IMR-90 (cell line): ENCODE results near the gene HSD3B2. TPM values are rescaled to one million over a fixed set of nuclear protein-coding genes. Genes with fewer than 3 reads are reported as not detected.

Experiments used
- ATAC-seq: fragments of 200-7000 bp; cut with Tn5 transposase; 2 replicates; pipeline ENCODE4 v1.9.1; 2020; ENCODE audit warnings: low read depth, mild to moderate bottlenecking, moderate library complexity
- BruUV-seq: library from RNA; stranded (reverse); fragments of 400-500 nt; replicated peaks from 2 replicates; lab custom pipeline; 2021; lab: Mats Ljungman, UMichigan
- CTCF ChIA-PET: fragments of 300-600 bp; formaldehyde crosslinking; extraction: SDS; loops from one replicate; lab custom pipeline; 2021; ENCODE audit warnings: antibody characterized with exemption; lab: Yijun Ruan, JAX
- POLR2A ChIA-PET: fragments of 300-600 bp; sonication (Branson Sonifier 250); formaldehyde crosslinking; loops from one replicate; lab custom pipeline; 2022; ENCODE audit warnings: antibody characterized with exemption; ENCODE audit not compliant: unreplicated experiment; lab: Charles Lee
- DNase-seq: peaks from one replicate; pipeline ENCODE4 v3.0.0; 2013
- H2AFZ ChIP-seq: replicated peaks from 2 replicates; pipeline ENCODE3; 2013; ENCODE audit warnings: low read length, mild to moderate bottlenecking; ENCODE audit not compliant: poor library complexity
- H2AK5ac ChIP-seq: 2 replicates; pipeline ENCODE4 v1.6.1; 2013; ENCODE audit warnings: low read depth, low read length, inconsistent platforms
- H2AK9ac ChIP-seq: replicated peaks from 2 replicates; pipeline ENCODE3; 2013; ENCODE audit warnings: mild to moderate bottlenecking, low read depth, low read length, moderate library complexity; ENCODE audit not compliant: poor library complexity
- H2BK120ac ChIP-seq: 2 replicates; pipeline ENCODE4 v1.6.1; 2013; ENCODE audit warnings: low read depth, low read length, inconsistent platforms
- H2BK15ac ChIP-seq: 3 replicates; pipeline ENCODE4 v1.6.1; 2013; ENCODE audit warnings: low read depth, low read length, inconsistent platforms
- H2BK20ac ChIP-seq: 2 replicates; pipeline ENCODE4 v1.6.1; 2013; ENCODE audit warnings: low read depth, mild to moderate bottlenecking, inconsistent platforms, low read length, moderate library complexity
- H2BK5ac ChIP-seq: 2 replicates; pipeline ENCODE4 v1.6.1; 2013; ENCODE audit warnings: mild to moderate bottlenecking, low read depth, low read length, inconsistent platforms; ENCODE audit not compliant: poor library complexity, severe bottlenecking
- H3K14ac ChIP-seq: replicated peaks from 2 replicates; pipeline ENCODE4 v1.6.1; 2013; ENCODE audit warnings: low read depth, low read length, inconsistent platforms
- H3K18ac ChIP-seq: 2 replicates; pipeline ENCODE4 v1.6.1; 2013; ENCODE audit warnings: low read depth, low read length, control low read depth
- H3K23ac ChIP-seq: 2 replicates; pipeline ENCODE4 v1.6.1; 2013; ENCODE audit warnings: low read depth, low read length, inconsistent platforms
- H3K27ac ChIP-seq: 2 replicates; pipeline ENCODE4 v1.5.1; 2013; ENCODE audit warnings: mild to moderate bottlenecking, control low read depth, low read length; ENCODE audit not compliant: insufficient read depth
- H3K27me3 ChIP-seq: 2 replicates; pipeline ENCODE4 v1.6.1; 2013; ENCODE audit warnings: low read length; ENCODE audit not compliant: control insufficient read depth, insufficient read depth
- H3K36me3 ChIP-seq: 2 replicates; pipeline ENCODE4 v1.6.1; 2013; ENCODE audit warnings: low read length, mixed read lengths; ENCODE audit not compliant: control insufficient read depth, insufficient read depth
- H3K4ac ChIP-seq: 2 replicates; pipeline ENCODE4 v1.6.1; 2013; ENCODE audit warnings: low read depth, low read length, inconsistent platforms
- H3K4me1 ChIP-seq: 2 replicates; pipeline ENCODE4 v1.6.1; 2013; ENCODE audit warnings: low read length, mixed read lengths; ENCODE audit not compliant: control insufficient read depth, insufficient read depth
- H3K4me2 ChIP-seq: 2 replicates; pipeline ENCODE4 v1.6.1; 2013; ENCODE audit warnings: low read depth, mild to moderate bottlenecking, control low read depth, low read length, moderate library complexity
- H3K4me3 ChIP-seq: 2 replicates; pipeline ENCODE4 v1.5.1; 2013; ENCODE audit warnings: low read depth, mild to moderate bottlenecking, control low read depth, low read length, moderate library complexity; ENCODE audit not compliant: insufficient read depth
- H3K56ac ChIP-seq: 2 replicates; pipeline ENCODE4 v1.6.1; 2013; ENCODE audit warnings: low read length, inconsistent platforms; ENCODE audit not compliant: insufficient read depth; ENCODE audit errors: extremely low read depth
- H3K79me1 ChIP-seq, 2 experiments: 2 replicates each; pipeline ENCODE4 v1.6.1; 2013; ENCODE audit warnings: low read length in 2 of 2, inconsistent platforms in 1 of 2, low read depth in 1 of 2
- H3K9ac ChIP-seq: 2 replicates; pipeline ENCODE4 v1.6.1; 2013; ENCODE audit warnings: low read depth, low read length, control low read depth
- H3K9me1 ChIP-seq: 2 replicates; pipeline ENCODE4 v1.6.1; 2013; ENCODE audit warnings: low read length, inconsistent platforms; ENCODE audit not compliant: insufficient read depth
- H3K9me3 ChIP-seq: 2 replicates; pipeline ENCODE4 v1.6.1; 2013; ENCODE audit warnings: low read length; ENCODE audit not compliant: control insufficient read depth, insufficient read depth
- H4K20me1 ChIP-seq: 2 replicates; pipeline ENCODE4 v1.6.1; 2013; ENCODE audit warnings: low read length, inconsistent platforms; ENCODE audit not compliant: insufficient read depth
- H4K5ac ChIP-seq: 2 replicates; pipeline ENCODE4 v1.6.1; 2013; ENCODE audit warnings: mild to moderate bottlenecking, low read depth, low read length, control low read depth
- H4K8ac ChIP-seq, 2 experiments: 2 replicates each; pipeline ENCODE4 v1.6.1; 2013; ENCODE audit warnings: low read depth in 2 of 2, low read length in 2 of 2, control low read depth in 1 of 2, inconsistent platforms in 1 of 2
- H4K91ac ChIP-seq: 2 replicates; pipeline ENCODE4 v1.6.1; 2013; ENCODE audit warnings: low read depth, low read length, inconsistent platforms; ENCODE audit not compliant: insufficient read depth
- CEBPB ChIP-seq: IDR thresholded peaks from 2 replicates; pipeline ENCODE4 v1.6.1; 2012; ENCODE audit warnings: low read depth, low read length, improper control_type of control experiment
- CHD1 ChIP-seq: IDR thresholded peaks from 2 replicates; pipeline ENCODE4 v1.6.1; 2012; ENCODE audit warnings: low read depth, low read length, improper control_type of control experiment
- MAZ ChIP-seq: IDR thresholded peaks from 2 replicates; pipeline ENCODE4 v1.6.1; 2012; ENCODE audit warnings: low read depth, mild to moderate bottlenecking, low read length, improper control_type of control experiment, moderate library complexity, borderline replicate concordance
- NFE2L2 ChIP-seq: fragments of 150-350 bp; IDR thresholded peaks from 2 replicates; pipeline ENCODE4 v1.6.1; 2016; ENCODE audit warnings: low read depth, mild to moderate bottlenecking, low read length
- WGBS, 2 experiments: methylation state at CpG; one replicate each; pipeline versions ENCODE4 v1.1.5 to v1.1.7; 2013; ENCODE audit warnings: missing lambda C conversion rate in 2 of 2; ENCODE audit not compliant: insufficient read length in 1 of 2; ENCODE audit errors: extremely low coverage in 2 of 2; 5-methylcytosine and 5-hydroxymethylcytosine counted together
- dilution Hi-C: fragments of 300-500 bp; cut with HindIII; formaldehyde crosslinking; loops from one replicate; pipeline ENCODE4 v1.14.3; 2018; ENCODE audit warnings: low sequenced_read_pairs; ENCODE audit not compliant: unreplicated experiment
- in situ Hi-C: fragments of 300-500 bp; cut with MboI; formaldehyde crosslinking; loops from 3 replicates; pipeline ENCODE4 v1.14.3; 2019; ENCODE audit warnings: low sequenced_read_pairs, inconsistent platforms, mixed read lengths
- intact Hi-C: fragments of 100-400 bp; cut with micrococcal nuclease; formaldehyde crosslinking; loops from 2 replicates; pipeline ENCODE4 v1.10.0; 2022
- polyA plus RNA-seq, 3 experiments: library from polyadenylated mRNA; depleted of rRNA; stranded (reverse); fragments of >200 nt; gene quantifications; 2 replicates each; pipeline ENCODE4 v1.2.3, GENCODE V29; 2012; ENCODE audit warnings: low replicate concordance in 1 of 3
- total RNA-seq: library from RNA; depleted of rRNA; stranded (reverse); fragments of >200 nt; gene quantifications from 2 replicates; pipeline ENCODE4 v1.2.3, GENCODE V29; 2012
- TF ChIP-seq, protein P1 (sequence below): fragments of 150-350 bp; IDR thresholded peaks from 2 replicates; pipeline ENCODE4 v1.6.1; 2017; ENCODE audit warnings: mild to moderate bottlenecking, antibody characterized with exemption, low read length, low read depth

HSD3B2 gene
- total and polyA plus RNA-seq, 2 of the 4 experiments (the other 2 are of a cell fraction), result not detected

DNA sequence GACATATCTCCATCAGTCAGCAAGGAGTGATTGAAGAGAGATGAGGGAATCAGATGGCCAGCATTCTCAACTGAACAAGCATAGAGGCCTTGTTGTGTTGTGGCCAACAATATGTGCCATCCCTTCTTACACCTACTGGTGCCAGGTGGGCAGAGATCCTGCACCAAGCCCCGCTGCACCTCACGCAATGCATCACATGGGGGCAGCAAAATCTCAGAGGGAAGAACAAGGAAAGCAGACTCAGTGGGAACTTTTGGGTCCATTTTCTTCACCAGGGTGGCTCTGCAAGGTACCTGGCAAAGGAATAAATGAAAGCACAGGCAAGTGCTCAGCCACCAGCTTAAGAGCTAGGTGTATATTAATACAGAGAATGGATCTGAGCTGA is 33.2 kb downstream of the HSD3B2 start:
- H4K8ac ChIP-seq, result no peak overlapping the region
- ChIA-PET CTCF (no interaction called here), POLR2A (no interaction called here)
- no peak overlapping the region for H2AK9ac ChIP-seq
- TF ChIP-seq MAZ, result no peak
- TF ChIP-seq NFE2L2, result no peak
- TF ChIP-seq, protein P1, sequence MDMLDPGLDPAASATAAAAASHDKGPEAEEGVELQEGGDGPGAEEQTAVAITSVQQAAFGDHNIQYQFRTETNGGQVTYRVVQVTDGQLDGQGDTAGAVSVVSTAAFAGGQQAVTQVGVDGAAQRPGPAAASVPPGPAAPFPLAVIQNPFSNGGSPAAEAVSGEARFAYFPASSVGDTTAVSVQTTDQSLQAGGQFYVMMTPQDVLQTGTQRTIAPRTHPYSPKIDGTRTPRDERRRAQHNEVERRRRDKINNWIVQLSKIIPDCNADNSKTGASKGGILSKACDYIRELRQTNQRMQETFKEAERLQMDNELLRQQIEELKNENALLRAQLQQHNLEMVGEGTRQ, result no peak
- no peak for TF ChIP-seq CEBPB
- TF ChIP-seq CHD1, result no peak
- DNase-seq (no peak), ATAC-seq (no peak)
- WGBS, 2 experiments, result 78% methylated on average over 1 of the region's 2 CpGs; no CpG with 5 or more reads in 1 of the 2 experiments
- no peak overlapping the region for H3K56ac ChIP-seq
- H3K4me2 ChIP-seq, result no peak overlapping the region
- H3K4ac ChIP-seq, result no peak overlapping the region
- H2BK120ac ChIP-seq, result no peak overlapping the region
- H3K36me3 ChIP-seq, result no peaks in the 10 kb centered on the region
- H3K14ac ChIP-seq, result no peak overlapping the region
- H3K9ac ChIP-seq, result no peak overlapping the region
- intact Hi-C loops (no loop called here), dilution Hi-C loops (no loop called here), in situ Hi-C loops (no loop called here)
- H4K20me1 ChIP-seq, result no peaks in the 10 kb centered on the region
- H2AFZ ChIP-seq, result no peak overlapping the region
- no peak overlapping the region for H3K27ac ChIP-seq
- no peak overlapping the region for H2BK15ac ChIP-seq
- no peaks in the 10 kb centered on the region for H3K4me1 ChIP-seq
- H3K4me3 ChIP-seq, result no peak overlapping the region
- no peak overlapping the region for H3K23ac ChIP-seq
- no peak overlapping the region for H4K91ac ChIP-seq
- no peak overlapping the region for H2BK20ac ChIP-seq
- no TSS peak for BruUV-seq
- no peaks in the 10 kb centered on the region; the same call in 1 of the 2 replicates for H3K27me3 ChIP-seq
- no peak overlapping the region for H4K5ac ChIP-seq
- H2AK5ac ChIP-seq, result no peak overlapping the region
- H3K18ac ChIP-seq, result no peak overlapping the region
- H3K9me3 ChIP-seq, result no peaks in the 10 kb centered on the region
- no peak overlapping the region for H2BK5ac ChIP-seq
- no peaks in the 10 kb centered on the region for H3K9me1 ChIP-seq
- H3K79me1 ChIP-seq, result no peaks in the 10 kb centered on the region
